ENCODE data around the gene BTBD8. TPM values are rescaled to one million over a fixed set of nuclear protein-coding genes. Genes with fewer than 3 reads are reported as not detected.

BTBD8 gene
- polyA plus RNA-seq, 1 of the 3 experiments (the other 2 are of a cell fraction) = 0.62 TPM

DNA sequence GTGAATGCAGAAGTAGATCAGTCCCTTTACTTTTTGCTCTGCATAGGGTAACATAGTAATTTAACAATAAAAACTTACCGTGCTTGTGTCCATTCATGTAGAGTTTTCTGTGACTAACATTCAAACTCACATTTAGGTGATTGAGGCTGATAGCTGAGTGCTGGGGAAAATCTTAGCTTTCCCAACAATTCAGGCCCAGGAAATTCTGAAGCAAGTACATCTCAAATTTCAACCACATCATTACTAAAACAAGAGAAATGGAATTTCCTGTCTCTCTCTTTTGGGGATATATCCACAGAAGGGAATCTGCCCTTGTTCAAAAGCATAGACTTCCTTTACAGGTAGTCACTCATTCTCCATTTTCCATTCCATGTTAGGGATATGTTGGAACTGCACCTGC is 104.5 kb downstream of the BTBD8 start:
- no peaks in the 10 kb centered on the region for H3K9me2 ChIP-seq
- DNase-seq = no peak
- no peak overlapping the region; the same call in 1 of the 2 replicates for H2AFZ ChIP-seq (ENCODE audit: low read depth)
- ChIA-PET POLR2A (no interaction called here), CTCF (no interaction called here)
- TF ChIP-seq TCF12 (IDR thresholded peaks at IDR 0.05) = peak; percentile 24; the same call in 1 of the 2 replicates
- peak; percentile 23; the same call in 1 of the 2 replicates for TF ChIP-seq JUND (IDR thresholded peaks at IDR 0.05)
- TF ChIP-seq FOSL2 (IDR thresholded peaks at IDR 0.05; ENCODE audit: borderline replicate concordance, low read depth) = 0 out of 2 replicates have a peak, but pooled peaks have one; percentile 13
- no peak for TF ChIP-seq SIN3A (IDR thresholded peaks at IDR 0.05; ENCODE audit: borderline replicate concordance, low read depth, low read length)
- TF ChIP-seq, protein P1, sequence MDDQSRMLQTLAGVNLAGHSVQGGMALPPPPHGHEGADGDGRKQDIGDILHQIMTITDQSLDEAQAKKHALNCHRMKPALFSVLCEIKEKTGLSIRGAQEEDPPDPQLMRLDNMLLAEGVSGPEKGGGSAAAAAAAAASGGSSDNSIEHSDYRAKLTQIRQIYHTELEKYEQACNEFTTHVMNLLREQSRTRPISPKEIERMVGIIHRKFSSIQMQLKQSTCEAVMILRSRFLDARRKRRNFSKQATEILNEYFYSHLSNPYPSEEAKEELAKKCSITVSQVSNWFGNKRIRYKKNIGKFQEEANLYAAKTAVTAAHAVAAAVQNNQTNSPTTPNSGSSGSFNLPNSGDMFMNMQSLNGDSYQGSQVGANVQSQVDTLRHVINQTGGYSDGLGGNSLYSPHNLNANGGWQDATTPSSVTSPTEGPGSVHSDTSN (IDR thresholded peaks at IDR 0.05) = peak; percentile 60
- TF ChIP-seq, protein P2, sequence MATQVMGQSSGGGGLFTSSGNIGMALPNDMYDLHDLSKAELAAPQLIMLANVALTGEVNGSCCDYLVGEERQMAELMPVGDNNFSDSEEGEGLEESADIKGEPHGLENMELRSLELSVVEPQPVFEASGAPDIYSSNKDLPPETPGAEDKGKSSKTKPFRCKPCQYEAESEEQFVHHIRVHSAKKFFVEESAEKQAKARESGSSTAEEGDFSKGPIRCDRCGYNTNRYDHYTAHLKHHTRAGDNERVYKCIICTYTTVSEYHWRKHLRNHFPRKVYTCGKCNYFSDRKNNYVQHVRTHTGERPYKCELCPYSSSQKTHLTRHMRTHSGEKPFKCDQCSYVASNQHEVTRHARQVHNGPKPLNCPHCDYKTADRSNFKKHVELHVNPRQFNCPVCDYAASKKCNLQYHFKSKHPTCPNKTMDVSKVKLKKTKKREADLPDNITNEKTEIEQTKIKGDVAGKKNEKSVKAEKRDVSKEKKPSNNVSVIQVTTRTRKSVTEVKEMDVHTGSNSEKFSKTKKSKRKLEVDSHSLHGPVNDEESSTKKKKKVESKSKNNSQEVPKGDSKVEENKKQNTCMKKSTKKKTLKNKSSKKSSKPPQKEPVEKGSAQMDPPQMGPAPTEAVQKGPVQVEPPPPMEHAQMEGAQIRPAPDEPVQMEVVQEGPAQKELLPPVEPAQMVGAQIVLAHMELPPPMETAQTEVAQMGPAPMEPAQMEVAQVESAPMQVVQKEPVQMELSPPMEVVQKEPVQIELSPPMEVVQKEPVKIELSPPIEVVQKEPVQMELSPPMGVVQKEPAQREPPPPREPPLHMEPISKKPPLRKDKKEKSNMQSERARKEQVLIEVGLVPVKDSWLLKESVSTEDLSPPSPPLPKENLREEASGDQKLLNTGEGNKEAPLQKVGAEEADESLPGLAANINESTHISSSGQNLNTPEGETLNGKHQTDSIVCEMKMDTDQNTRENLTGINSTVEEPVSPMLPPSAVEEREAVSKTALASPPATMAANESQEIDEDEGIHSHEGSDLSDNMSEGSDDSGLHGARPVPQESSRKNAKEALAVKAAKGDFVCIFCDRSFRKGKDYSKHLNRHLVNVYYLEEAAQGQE (IDR thresholded peaks at IDR 0.05; ENCODE audit: low read depth, low read length) = no peak
- TF ChIP-seq RFX5 (IDR thresholded peaks at IDR 0.05; ENCODE audit: low read length) = no peak
- no peak for TF ChIP-seq TEAD4 (IDR thresholded peaks at IDR 0.05; ENCODE audit: borderline replicate concordance, insufficient read depth)
- TF ChIP-seq RXRA (IDR thresholded peaks at IDR 0.05; ENCODE audit: borderline replicate concordance, low read depth) = no peak
- no peak for TF ChIP-seq NFIC (IDR thresholded peaks at IDR 0.05; ENCODE audit: borderline replicate concordance)
- 0 out of 2 replicates have a peak, but pooled peaks have one; percentile 19 for TF ChIP-seq YY1 (IDR thresholded peaks at IDR 0.05; ENCODE audit: low read depth)
- TF ChIP-seq, protein P3, sequence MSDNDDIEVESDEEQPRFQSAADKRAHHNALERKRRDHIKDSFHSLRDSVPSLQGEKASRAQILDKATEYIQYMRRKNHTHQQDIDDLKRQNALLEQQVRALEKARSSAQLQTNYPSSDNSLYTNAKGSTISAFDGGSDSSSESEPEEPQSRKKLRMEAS (IDR thresholded peaks at IDR 0.05; ENCODE audit: low read depth) = no peak
- no peaks in the 10 kb centered on the region for H3K79me2 ChIP-seq (ENCODE audit: insufficient read depth)
- peaks cover 4 to 5% of the 10 kb centered on the region in 2 experiments for H3K36me3 ChIP-seq (replicated peaks in 1 of 2; ENCODE audit: control insufficient read depth in 1 of 2, insufficient read depth in 2 of 2, low read length in 1 of 2)
- peaks cover 0 to 22% of the 10 kb centered on the region in 2 experiments; a peak in 2 of 4 replicates for H3K4me1 ChIP-seq (ENCODE audit: control insufficient read depth in 1 of 2, insufficient read depth in 2 of 2, low read depth in 1 of 2, low read length in 1 of 2)
- peak overlapping the region; percentile 46 for H3K4me2 ChIP-seq
- H3K27me3 ChIP-seq (ENCODE audit: insufficient read depth) = no peaks in the 10 kb centered on the region
- no peak overlapping the region; a peak in 1 of 4 replicates for H3K4me3 ChIP-seq (ENCODE audit: low read depth in 2 of 2, low read length in 1 of 2)
- peaks cover 8% of the 10 kb centered on the region for H3F3A ChIP-seq (replicated peaks; ENCODE audit: insufficient read depth)
- H4K20me1 ChIP-seq (ENCODE audit: insufficient read depth) = no peaks in the 10 kb centered on the region
- peak overlapping the region; percentile 45 to 69 for H3K27ac ChIP-seq (ENCODE audit: low read depth in 2 of 2, low read length in 1 of 2)
- no peaks in the 10 kb centered on the region for H3K9me3 ChIP-seq
- WGBS (ENCODE audit: low lambda C conversion rate) = 27% methylated on average over 1 of the region's 1 CpG
- no peak overlapping the region for H3K9ac ChIP-seq

DNA sequence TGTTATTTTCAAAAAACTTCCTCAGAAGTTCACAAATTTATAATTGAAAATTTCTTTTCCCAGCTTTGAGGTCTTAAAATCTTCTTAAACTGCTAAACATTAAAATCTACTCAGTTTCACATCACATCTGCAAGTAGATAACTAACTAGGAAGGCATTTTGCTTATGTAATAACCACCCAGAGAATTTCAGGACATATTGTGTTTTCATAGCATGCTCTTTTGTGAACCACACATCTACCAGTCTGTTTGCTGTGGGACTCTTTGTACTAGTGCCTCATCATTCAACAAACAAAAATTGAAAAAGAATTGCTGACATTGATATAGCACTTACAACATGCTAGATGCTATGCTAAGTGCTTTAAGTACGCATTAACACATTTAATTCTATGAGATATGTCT is 105.9 kb downstream of the BTBD8 start:
- H3K4me1 ChIP-seq (ENCODE audit: control insufficient read depth in 1 of 2, insufficient read depth in 2 of 2, low read depth in 1 of 2, low read length in 1 of 2) = peaks cover 0 to 22% of the 10 kb centered on the region in 2 experiments; a peak in 2 of 4 replicates
- POLR2A ChIA-PET = no interaction called here
- H3K9me3 ChIP-seq = no peaks in the 10 kb centered on the region
- no peak overlapping the region for H2AFZ ChIP-seq (ENCODE audit: low read depth)
- CTCF ChIA-PET = interaction anchor here (1.1 kb wide), 1 partner anchor 100 kb away, joined by 3 read pairs; no protein-coding TSS in a partner anchor
- no peaks in the 10 kb centered on the region for H3K27me3 ChIP-seq (ENCODE audit: insufficient read depth)
- H3K9ac ChIP-seq = no peak overlapping the region
- H3K27ac ChIP-seq (ENCODE audit: low read depth in 2 of 2, low read length in 1 of 2) = no peak overlapping the region
- no peak overlapping the region for H3K4me3 ChIP-seq (ENCODE audit: low read depth in 2 of 2, low read length in 1 of 2)
- peaks cover 0 to 4% of the 10 kb centered on the region in 2 experiments for H3K36me3 ChIP-seq (replicated peaks in 1 of 2; ENCODE audit: control insufficient read depth in 1 of 2, insufficient read depth in 2 of 2, low read length in 1 of 2)
- peaks cover 8% of the 10 kb centered on the region for H3F3A ChIP-seq (replicated peaks; ENCODE audit: insufficient read depth)
- H3K79me2 ChIP-seq (ENCODE audit: insufficient read depth) = no peaks in the 10 kb centered on the region
- no peak for TF ChIP-seq TAF1 (IDR thresholded peaks at IDR 0.05; ENCODE audit: borderline replicate concordance, low read depth, low read length)
- no peak for TF ChIP-seq YY1 (IDR thresholded peaks at IDR 0.05; ENCODE audit: low read depth)
- no peak for TF ChIP-seq FOXM1 (IDR thresholded peaks at IDR 0.05; ENCODE audit: low read depth)
- DNase-seq = no peak
- WGBS (ENCODE audit: low lambda C conversion rate) = 97% methylated on average over 1 of the region's 1 CpG
- H3K4me2 ChIP-seq = no peak overlapping the region
- no peaks in the 10 kb centered on the region for H3K9me2 ChIP-seq
- H4K20me1 ChIP-seq (ENCODE audit: insufficient read depth) = no peaks in the 10 kb centered on the region

All from SK-N-SH (cell line).